Pulmonary artery endothelial cell (primary cell): ENCODE measurements around the gene MAPK4. TPM values are rescaled to one million over a fixed set of nuclear protein-coding genes. Genes with fewer than 3 reads are reported as not detected.

Source experiments
- DNase-seq: peaks from one replicate; pipeline ENCODE4 v3.0.0-alpha.2; 2011; ENCODE audit warnings: low read depth, low spot score
- total RNA-seq: library from RNA; depleted of rRNA; stranded (reverse); fragments of >200 nt; gene quantifications from 2 replicates; pipeline ENCODE4 v1.2.3, GENCODE V29; 2014

MAPK4 gene
- total RNA-seq, 1 donor from 2014 or later, result not detected

DNA sequence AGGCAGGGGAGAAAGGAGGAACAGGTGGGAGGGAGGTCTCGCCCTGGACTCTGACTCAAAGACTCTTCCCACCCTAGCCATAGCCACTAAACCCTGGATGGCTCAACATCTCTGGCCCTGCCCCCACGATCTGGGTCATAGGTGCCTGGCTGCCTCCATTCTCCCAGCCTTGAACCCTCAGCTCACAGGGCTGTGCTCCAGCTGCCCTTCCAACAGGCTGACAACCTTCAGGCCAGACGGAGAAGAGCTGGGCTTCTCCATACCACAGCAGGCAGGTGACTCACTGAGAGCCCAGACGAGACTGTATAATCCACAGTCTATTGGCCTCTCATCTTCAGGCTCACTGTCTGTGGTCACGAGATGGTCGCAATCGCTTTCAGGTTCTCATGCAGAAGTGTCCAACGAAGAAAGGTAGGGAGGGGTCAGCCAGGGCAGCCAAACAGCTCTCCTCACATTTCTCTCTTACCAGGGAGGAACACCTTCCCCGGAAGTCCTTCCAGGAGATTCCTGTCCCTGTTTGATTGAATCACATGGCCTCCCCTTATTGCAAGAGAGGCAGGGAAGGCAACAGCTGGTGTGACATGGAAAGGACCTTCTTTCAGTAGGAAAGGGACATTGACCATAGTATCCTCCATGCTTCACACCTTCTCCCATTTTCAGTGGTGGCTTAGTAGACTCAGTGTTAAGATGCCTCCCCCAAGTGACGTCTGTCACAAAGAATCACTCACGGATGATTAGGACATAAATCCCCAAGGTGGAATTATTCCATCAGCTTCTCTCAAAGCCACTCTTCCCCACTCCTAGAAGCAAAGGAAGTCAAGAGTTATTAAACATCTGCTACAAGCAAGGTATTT is 159.8 kb downstream of the MAPK4 start:
- DNase-seq, result no peak

- DNase-seq, result no peak
Measured at GRCh38 chr18:50720325-50720674, 160.4 kb downstream of the MAPK4 start.

GRCh38 chr18:50721006-50721405 is 161.1 kb downstream of the MAPK4 start:
- no peak for DNase-seq

- no peak for DNase-seq
Measured at GRCh38 chr18:50721451-50722120, 161.7 kb downstream of the MAPK4 start.

GRCh38 chr18:50722311-50722710 is 162.4 kb downstream of the MAPK4 start:
- no peak for DNase-seq

DNA sequence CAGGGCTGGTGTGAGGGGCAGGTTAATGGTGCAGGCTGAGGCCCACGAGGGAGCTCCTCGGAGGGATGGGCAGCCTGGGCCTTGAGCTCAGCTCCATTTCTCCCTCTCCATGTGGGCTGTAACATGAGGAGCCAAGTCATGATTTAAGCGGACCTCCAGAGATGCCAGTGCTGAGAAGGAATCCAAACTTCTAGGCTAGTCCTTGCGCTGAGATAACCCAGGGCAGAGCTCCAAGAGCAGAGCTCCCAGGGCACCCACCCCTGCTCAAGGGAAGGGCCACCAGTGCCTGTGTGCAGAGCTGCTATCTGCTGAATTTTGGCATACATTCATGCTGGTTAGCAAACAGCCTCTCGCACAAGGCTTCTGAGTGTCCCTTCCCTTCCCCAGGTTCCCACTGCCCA is 164.9 kb downstream of the MAPK4 start:
- no peak for DNase-seq

DNA sequence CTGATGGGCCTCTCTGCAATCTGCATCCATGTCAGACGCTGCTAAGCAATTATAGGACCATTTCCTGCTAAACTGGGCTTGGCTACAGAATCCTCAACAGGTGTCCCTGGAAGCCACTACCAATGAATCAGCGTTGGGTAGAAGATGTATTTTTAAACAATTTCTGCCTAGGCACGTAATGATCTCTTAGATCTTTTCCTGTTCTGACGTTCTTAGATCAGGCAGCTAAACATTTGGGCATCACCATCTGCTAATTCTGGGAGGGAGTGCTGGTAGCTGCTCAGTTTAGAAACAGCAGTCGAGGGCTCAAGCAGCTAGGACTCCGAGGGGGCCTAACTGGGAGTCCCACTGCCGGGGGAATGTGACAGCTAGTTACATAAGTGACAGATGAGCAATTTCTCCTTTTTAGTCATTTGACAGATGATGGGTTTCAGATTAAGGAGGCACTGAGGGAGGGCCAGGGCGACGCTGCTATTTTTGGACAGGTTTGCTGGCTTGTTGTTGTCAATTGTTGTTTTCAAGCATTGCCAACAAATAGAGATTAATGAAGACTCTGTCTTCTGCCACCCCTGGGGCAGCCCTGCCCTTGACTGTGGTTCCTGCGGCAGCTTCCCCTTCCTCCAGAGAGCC is 167.2 kb downstream of the MAPK4 start:
- DNase-seq, result no peak

DNA sequence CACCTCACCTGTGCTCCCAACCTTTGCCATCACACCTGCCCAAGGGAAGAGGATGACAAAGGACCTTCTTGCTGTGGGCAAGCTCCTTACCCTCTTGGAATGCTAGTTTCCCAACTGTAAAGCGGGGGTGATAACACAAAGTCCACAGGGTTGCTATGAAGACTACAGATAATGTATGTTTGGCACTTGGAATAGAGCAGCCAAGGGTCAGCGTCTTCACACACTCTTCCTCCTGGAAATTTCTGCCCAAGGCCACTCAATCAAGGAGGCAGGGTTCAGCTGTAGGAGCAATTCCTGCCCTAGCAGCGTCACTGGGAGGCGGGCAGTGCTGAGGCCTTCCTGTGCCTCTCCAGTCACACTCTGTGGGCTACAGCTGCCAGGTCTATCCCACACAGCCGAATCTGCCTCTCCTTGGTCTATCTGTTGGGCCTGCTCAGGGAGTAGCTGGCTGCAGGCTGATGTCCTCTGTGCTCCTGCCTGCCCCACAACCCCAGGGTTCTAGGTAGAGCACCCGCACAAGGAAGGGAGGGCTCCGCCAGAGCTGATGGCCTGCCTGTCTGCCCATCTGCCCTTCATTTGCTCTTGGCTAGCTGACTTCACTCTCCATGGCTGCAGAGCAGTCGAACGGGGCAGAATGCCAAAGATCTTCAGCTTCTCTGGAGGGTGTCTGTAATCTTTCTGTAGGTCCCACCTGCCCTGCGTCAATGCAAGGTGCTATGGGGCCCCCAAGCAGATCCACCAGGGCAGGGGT is 168.0 kb downstream of the MAPK4 start:
- no peak for DNase-seq

GRCh38 chr18:50729376-50729775 is 169.5 kb downstream of the MAPK4 start:
- no peak for DNase-seq

DNA sequence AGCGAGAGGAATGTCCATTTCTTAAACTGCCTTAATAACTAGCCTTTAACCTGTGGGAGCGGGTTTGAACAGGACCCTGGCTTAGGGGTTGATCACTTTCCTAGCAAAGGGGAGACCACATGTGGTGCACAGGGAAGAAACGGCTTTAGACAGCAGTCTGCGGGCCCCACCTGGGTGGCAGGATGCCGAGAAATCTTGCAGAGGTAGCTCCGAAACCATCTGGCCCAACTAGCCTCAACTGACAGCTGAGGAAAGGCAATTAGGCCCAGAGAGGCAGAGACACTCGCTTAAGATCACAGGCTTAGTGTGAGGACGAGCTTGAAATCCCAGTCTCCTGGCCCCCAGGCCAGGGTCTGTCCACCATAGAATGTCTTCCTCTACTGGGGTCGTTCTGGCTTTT is 170.1 kb downstream of the MAPK4 start:
- DNase-seq, result no peak

DNA sequence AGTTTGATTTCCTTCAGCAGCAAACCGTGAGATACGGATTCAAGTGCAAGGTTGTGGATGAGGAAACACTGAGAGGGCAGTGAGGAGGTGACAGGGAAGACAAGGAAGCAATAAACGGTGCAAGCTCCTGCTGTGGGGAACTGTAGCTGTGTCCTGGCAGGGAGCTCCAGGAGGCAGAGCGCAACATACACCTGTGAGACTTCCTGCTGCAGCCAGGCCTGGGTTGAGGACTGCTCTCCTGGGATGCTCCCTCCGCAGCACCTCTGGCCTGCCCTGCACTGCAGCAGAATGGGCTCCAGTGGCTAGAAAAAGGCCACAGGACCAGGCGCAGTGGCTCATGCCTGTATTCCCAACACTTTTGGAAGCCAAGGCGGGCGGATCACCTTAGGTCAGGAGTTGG is 174.5 kb downstream of the MAPK4 start:
- no peak for DNase-seq

GRCh38 chr18:50734886-50735285 is 175.0 kb downstream of the MAPK4 start:
- DNase-seq, result no peak

DNA sequence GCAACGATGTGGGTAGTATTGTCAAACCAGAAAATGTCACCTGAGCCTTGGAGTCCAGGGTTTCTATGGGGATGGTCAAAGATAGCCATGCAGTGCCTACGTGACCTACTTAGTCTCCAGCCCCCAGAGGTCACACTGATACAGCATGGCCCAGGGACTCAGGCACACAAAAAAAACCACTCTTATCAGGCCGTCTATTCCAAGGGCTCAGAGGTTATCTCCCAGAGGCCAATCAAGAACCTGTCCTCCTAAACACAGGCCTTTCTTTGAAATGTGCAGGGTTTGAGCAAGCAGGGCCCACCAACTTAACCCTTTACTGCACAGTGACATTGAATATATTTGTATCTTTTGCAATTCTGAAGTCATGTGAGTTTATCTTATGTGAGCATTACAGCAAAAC is 177.2 kb downstream of the MAPK4 start:
- no peak for DNase-seq

DNA sequence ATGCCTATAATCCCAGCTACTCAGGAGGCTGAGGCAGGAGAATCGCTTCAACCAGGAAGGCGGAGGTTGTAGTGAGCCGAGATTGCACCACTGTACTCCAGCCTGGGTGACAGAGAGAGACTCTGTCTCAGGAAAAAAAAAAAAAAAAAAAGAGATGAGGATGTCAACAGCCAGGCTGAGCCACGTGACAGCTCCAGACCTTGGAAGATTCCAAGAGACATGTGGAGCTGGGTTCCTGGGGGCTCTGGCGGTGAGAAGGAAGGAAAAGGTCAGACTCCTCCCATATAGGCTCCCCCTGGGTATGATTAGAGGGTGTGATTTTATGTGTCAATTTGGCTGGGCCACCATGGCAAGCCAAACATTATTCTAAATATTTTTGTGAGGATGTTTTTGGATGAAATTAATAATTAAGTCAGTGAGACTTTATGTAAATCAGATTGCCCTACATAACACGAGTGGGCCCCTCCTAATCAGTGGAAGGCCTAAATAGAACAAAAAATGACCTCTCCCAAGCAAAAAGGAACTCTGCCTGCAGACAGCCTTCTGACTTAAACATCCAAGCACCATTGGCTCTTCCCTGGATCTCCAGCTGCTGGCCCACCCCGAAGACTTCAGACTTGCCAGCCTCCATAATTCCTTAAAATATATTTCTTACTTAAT is 178.3 kb downstream of the MAPK4 start:
- no peak for DNase-seq

DNA sequence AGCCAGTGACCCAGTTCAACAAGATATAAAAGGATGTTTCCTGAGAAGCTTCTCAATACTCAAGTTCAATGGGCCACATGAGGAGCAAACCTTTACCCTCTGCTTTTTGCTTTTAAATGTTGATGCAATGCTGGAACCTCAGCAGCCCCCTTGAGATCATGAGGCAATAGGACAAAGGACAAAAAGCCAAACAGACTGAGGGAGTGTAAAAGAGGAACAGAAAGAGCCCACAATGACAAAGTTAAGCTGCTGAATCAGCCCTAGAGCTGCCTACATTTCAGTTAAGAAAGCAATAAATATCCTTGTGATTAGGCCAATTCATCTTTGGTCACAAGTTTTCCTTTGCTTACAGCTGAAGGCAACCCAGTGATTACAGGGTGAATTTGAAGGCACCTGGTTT is 183.1 kb downstream of the MAPK4 start:
- DNase-seq, result no peak

DNA sequence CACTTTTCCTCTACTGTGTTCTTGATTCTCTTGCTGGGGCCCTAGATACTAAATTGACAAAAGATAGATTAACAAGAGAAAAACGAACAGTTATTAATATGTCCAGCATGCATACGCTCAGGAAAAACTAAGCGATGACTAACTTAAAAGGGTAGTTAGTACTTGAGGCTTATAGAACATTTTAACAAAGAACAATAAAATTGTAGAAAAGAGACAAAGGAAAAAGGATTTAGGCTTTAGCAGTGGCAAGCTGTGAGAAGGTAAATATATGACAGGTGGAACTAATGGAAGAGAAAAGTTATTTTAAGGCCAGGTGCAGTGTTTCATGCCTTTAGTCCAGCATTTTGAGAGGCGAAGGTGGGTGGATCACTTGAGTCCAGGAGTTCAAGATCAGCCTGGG is 184.4 kb downstream of the MAPK4 start:
- DNase-seq, result no peak

DNA sequence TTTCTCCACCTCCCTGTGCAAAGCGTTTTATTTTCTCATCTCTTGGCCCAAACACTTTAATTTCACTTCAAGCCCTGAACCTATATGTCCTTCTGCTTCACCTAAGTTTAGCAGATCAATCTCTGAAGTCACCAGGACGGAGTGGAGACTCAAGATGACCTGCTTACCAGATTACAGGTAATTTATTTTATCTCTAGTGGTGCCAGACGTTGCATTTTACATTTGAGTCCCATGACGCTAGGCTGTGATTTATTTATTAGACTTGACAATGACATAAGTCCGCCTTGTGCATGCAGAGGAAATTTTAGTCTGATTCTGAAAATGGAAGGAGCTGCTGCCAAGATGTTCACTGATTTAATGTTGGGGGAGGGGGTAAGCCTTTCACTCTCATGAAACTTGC is 186.1 kb downstream of the MAPK4 start:
- DNase-seq, result no peak

- DNase-seq, result no peak
Measured at GRCh38 chr18:50747849-50748242, 188.0 kb downstream of the MAPK4 start.

DNA sequence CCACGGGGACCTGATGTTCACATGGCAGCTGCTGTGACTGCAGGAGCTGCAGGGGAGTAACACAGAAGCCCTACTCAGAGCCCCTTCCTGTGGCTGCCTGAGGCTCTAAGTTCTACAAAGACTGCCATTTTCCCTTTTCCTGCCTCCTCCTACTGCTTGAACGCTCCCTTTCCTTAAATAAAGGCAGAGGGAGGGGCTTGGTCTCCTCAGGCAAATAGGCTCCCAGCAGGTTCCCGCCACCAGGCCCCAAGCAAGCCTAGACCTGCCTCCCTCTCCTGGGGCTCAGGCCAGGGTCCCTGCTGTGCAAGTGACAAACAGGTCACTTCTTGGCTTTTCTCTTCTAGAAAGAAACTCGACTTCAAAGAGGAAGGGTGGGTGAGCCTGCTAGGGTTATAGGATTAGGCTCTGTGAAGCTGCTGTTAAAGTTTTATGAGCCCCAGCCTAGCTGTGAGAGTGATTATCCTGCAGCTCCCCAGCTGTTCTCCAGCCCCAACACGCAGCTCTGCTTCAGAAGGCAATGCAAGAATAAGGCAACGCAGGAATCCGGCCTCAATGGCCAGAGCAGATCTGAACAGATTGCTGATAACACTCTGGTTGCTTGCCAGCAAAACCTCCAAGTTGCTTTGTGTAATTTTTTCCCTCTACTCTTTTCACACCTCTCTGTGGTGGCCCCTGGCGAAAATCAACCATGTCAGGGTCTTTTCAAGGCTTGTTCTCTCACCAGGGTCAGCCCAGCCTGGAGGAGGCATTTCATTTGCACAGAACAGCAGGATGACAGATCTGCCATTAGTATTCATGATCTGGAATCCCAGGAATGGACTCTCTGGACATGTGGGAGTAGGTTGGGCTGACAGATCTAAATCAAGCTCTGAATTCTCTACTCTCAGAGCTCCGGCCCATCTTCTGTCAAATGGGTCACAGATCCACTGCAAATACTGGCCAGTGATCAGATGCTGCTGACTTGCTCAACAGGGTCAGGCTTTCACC is 188.6 kb downstream of the MAPK4 start:
- DNase-seq, result no peak

GRCh38 chr18:50749421-50749820 is 189.5 kb downstream of the MAPK4 start:
- DNase-seq, result no peak
